Measurements from ENCODE around the gene NAA25.
A peak's percentile ranks its signal among the peaks of the same experiment; 100 is the strongest.

NAA25 gene

DNA sequence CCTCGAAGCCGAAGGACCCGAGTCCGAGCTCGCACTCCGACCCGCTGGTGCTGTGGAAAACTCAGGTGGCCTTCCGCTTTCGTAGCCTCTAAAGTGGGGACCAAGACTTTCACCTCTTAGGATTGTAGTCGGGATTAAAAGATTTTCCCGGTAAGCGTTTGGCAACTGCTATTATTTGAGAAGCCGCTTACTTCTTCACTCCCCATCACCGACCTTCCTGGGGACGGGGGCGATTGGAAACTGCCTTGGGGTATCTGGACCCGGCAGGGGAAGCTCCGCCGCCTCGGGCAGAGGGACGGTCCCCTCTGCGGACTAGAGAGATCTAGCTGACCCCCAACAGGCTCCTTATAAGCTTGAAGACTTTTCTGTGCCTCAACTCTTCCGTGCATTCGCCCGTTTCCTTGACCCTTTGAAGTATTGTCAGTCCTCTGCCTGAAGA, 17.4 kb upstream of the NAA25 start:
- TF ChIP-seq, protein P1, sequence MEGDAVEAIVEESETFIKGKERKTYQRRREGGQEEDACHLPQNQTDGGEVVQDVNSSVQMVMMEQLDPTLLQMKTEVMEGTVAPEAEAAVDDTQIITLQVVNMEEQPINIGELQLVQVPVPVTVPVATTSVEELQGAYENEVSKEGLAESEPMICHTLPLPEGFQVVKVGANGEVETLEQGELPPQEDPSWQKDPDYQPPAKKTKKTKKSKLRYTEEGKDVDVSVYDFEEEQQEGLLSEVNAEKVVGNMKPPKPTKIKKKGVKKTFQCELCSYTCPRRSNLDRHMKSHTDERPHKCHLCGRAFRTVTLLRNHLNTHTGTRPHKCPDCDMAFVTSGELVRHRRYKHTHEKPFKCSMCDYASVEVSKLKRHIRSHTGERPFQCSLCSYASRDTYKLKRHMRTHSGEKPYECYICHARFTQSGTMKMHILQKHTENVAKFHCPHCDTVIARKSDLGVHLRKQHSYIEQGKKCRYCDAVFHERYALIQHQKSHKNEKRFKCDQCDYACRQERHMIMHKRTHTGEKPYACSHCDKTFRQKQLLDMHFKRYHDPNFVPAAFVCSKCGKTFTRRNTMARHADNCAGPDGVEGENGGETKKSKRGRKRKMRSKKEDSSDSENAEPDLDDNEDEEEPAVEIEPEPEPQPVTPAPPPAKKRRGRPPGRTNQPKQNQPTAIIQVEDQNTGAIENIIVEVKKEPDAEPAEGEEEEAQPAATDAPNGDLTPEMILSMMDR (IDR thresholded peaks at IDR 0.05; ENCODE audit: extremely low read depth, insufficient read depth, missing control alignments): no peak
- in situ Hi-C loops (cut with MboI; ENCODE audit: low pct_unique_long_range_greater_than_20kb, low sequenced_read_pairs, unreplicated experiment): no loop called here
- no peak for DNase-seq (ENCODE audit: low spot score)

DNA sequence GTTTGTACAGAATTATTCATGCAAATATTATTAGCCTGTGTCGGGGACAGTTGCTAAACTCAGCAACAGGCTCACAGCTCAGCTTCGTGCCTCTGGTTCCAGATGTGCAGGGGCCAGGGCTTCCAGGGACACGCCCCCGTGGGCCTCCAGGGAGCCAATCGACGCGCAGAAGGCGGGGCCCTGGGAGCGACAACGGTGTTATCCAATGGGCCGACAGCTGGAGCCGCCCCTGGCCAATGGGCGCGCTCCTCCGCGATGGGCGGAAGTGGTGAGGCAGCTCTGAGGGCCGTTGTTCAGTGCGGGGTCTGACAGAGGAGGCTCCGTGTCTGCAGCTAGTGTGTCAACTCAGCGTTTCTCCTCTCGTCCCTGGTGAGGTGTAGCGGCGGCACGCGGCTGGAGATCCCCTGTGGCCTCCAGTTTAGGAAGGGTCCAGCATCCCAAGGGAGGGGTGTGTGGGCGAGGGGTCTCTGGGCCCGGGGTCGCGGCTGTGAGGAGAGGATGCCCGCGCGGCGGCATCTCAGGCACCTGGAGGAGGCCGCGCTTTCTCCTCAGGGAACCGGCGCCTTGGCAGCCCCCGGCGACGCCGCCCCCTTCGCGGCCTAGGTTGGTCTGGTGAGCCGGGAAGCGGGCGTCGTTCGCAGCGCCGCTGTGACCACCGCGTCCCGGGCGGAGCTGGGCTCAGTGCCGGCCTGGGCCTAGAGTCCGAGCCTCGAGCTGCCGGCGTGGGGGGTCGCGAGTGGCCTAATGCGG, 16.8 kb upstream of the NAA25 start, which contains the start of gene TRAFD1:
TSS of gene TRAFD1 (plus strand) at position 311 of the 750 bp plus-strand sequence. CDS start 4,963 bp downstream, outside the sequence.
- TF ChIP-seq, protein P1 (IDR thresholded peaks at IDR 0.05; ENCODE audit: extremely low read depth, insufficient read depth, missing control alignments): no peak
- in situ Hi-C loops (cut with MboI; ENCODE audit: low pct_unique_long_range_greater_than_20kb, low sequenced_read_pairs, unreplicated experiment): no loop called here
- peak; percentile 98 for DNase-seq (ENCODE audit: low spot score)

DNA sequence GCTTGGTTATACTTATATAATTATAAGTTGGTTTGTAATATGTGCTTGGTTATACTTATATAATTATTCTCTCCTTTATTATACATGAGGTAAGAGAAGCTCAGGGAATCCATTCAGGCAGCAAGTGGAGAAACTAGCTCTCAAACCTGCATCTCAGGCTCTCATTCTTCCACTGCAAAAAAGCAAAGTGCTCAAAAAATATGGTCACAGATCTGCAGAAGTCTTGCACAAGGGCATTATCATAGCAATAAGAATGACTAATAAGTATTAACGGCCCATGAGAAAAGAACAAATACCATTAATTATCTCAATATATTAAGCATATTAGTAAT, 16.3 kb upstream of the NAA25 start:
- DNase-seq (ENCODE audit: low spot score): no peak
- in situ Hi-C loops (cut with MboI; ENCODE audit: low pct_unique_long_range_greater_than_20kb, low sequenced_read_pairs, unreplicated experiment): no loop called here
- TF ChIP-seq, protein P1 (IDR thresholded peaks at IDR 0.05; ENCODE audit: extremely low read depth, insufficient read depth, missing control alignments): no peak

GRCh38 chr12:112122823-112123690, 14.5 kb upstream of the NAA25 start:
- TF ChIP-seq, protein P1 (IDR thresholded peaks at IDR 0.05; ENCODE audit: extremely low read depth, insufficient read depth, missing control alignments): no peak
- in situ Hi-C loops (cut with MboI; ENCODE audit: low pct_unique_long_range_greater_than_20kb, low sequenced_read_pairs, unreplicated experiment): no loop called here
- DNase-seq (ENCODE audit: low spot score): no peak

GRCh38 chr12:112121780-112122565, 13.4 kb upstream of the NAA25 start:
- no peak for DNase-seq (ENCODE audit: low spot score)
- in situ Hi-C loops (cut with MboI; ENCODE audit: low pct_unique_long_range_greater_than_20kb, low sequenced_read_pairs, unreplicated experiment): no loop called here
- TF ChIP-seq, protein P1 (IDR thresholded peaks at IDR 0.05; ENCODE audit: extremely low read depth, insufficient read depth, missing control alignments): no peak

GRCh38 chr12:112117685-112118084, 9.1 kb upstream of the NAA25 start:
- TF ChIP-seq, protein P1 (IDR thresholded peaks at IDR 0.05; ENCODE audit: extremely low read depth, insufficient read depth, missing control alignments): no peak
- in situ Hi-C loops (cut with MboI; ENCODE audit: low pct_unique_long_range_greater_than_20kb, low sequenced_read_pairs, unreplicated experiment): no loop called here
- DNase-seq (ENCODE audit: low spot score): no peak
